OCI-M2 (cell line): ENCODE measurements around the gene CACNA1G.

ENCODE experiments used
- DNase-seq: peaks from one replicate; lab custom pipeline; 2025; ENCODE audit not compliant: unreplicated experiment; lab: John Stamatoyannopoulos, UW

The CACNA1G gene

GRCh38 chr17:50642722-50643656, 82.5 kb downstream of the CACNA1G start:
- no peak for DNase-seq

GRCh38 chr17:50645748-50646682, 85.5 kb downstream of the CACNA1G start:
- no peak for DNase-seq

- no peak for DNase-seq
Observed at GRCh38 chr17:50647187-50647586, 86.7 kb downstream of the CACNA1G start.

- no peak for DNase-seq
Observed at GRCh38 chr17:50649042-50649908, 88.8 kb downstream of the CACNA1G start.

GRCh38 chr17:50651661-50652060, 91.1 kb downstream of the CACNA1G start:
- no peak for DNase-seq

- no peak for DNase-seq
Observed at GRCh38 chr17:50653738-50654137, 93.2 kb downstream of the CACNA1G start.

GRCh38 chr17:50656509-50656908, 96.0 kb downstream of the CACNA1G start:
- DNase-seq: no peak

- DNase-seq: no peak
Observed at GRCh38 chr17:50657054-50657453, 96.5 kb downstream of the CACNA1G start.

GRCh38 chr17:50657627-50658026, 97.1 kb downstream of the CACNA1G start:
- no peak for DNase-seq

- DNase-seq: no peak
Observed at GRCh38 chr17:50658616-50659015, 98.1 kb downstream of the CACNA1G start.

- DNase-seq: no peak
Observed at GRCh38 chr17:50659179-50659578, 98.7 kb downstream of the CACNA1G start.

GRCh38 chr17:50660042-50660886, 99.7 kb downstream of the CACNA1G start:
- no peak for DNase-seq

- no peak for DNase-seq
Observed at GRCh38 chr17:50660887-50661345, 100.4 kb downstream of the CACNA1G start.

GRCh38 chr17:50661348-50661747, 100.8 kb downstream of the CACNA1G start:
- no peak for DNase-seq

GRCh38 chr17:50661795-50662391, 101.4 kb downstream of the CACNA1G start:
- DNase-seq: no peak

GRCh38 chr17:50662632-50663225, 102.2 kb downstream of the CACNA1G start:
- DNase-seq: no peak

GRCh38 chr17:50663812-50664374, 103.4 kb downstream of the CACNA1G start:
- DNase-seq: no peak

- peak; percentile 27 for DNase-seq
Observed at GRCh38 chr17:50664788-50665458, 104.4 kb downstream of the CACNA1G start.
